ENCODE data around the gene NKIRAS1. TPM values are rescaled to one million over a fixed set of nuclear protein-coding genes. Genes with fewer than 3 reads are reported as not detected.
"Not testable (repeated sequence)": the region's sequence is repeated elsewhere in the genome, so short reads cannot be mapped to it uniquely, and the experiment has no call there.

Gene NKIRAS1
- total RNA-seq, 1 donor from 2014 or later: 1.6 TPM

DNA sequence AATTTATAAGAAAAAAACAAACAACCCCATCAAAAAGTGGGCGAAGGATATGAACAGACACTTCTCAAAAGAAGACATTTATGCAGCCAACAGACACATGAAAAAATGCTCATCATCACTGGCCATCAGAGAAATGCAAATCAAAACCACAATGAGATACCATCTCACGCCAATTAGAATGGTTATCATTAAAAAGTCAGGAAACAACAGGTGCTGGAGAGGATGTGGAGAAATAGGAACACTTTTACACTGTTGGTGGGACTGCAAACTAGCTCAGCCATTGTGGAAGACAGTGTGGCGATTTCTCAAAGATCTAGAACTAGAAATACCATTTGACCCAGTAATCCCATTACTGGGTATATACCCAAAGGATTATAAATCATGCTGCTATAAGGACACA is 4.5 kb downstream of the NKIRAS1 start:
- intact Hi-C loops (cut with micrococcal nuclease): loop anchor here (10.0 kb wide), 1 partner anchor 1752 kb away; the partner anchor contains the start of gene TOP2B

DNA sequence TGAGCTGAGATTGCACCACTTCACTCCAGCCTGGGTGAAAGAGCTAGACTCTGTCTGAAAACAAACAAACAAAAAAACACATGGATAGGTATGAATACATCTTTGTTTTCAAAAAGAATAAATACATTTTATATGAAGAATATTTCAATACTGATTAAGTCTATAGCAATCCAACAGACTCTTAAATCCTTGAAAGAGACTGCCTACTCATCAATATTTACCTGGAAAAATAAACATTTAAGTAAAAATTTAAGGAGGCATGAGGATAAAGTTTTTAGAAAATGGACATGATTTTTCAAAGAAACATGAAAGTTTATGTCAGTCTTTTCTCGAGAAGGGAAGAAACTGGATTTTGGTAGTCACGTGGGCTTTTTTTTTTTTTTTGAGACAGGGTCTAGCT is 5.4 kb downstream of the NKIRAS1 start:
- intact Hi-C loops (cut with micrococcal nuclease): loop anchor here (10.0 kb wide), 1 partner anchor 1753 kb away; the partner anchor contains the start of gene TOP2B

DNA sequence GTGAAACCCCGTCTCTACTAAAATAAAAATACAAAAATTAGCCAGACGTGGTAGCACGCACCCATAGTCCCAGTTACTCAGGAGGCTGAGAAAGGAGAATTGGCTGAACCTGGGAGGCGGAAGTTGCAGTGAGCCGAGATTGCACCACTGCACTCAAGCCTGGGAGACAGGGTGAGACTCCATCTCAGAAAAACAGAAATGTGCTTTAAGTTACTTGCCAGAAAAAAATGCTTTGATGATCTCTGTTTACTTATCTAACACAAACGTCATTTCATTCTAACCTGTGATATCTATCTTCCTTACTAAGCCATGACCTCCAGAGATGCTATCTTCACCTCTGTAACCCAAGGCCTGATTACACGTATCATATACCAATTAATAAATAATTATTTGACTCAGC is 7.4 kb downstream of the NKIRAS1 start:
- intact Hi-C loops (cut with micrococcal nuclease): no loop called here

DNA sequence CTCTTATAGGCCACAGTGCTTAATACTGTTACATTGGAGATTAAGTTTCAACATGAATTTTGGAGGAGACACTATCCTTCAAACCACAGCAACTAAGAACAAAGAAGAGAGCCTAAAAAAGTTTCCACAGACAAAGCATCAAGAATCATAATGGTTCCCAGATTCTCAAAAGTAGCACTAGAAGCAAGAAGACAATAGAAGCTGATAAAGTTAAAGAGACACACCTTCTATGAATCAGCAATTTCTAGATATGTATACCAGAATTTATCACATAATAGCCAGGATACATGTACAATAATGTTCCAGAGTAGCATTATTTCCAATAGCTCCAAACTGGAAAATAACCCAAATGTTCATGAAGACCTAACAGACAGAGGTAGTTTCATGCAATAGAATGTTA is 12.2 kb downstream of the NKIRAS1 start:
- intact Hi-C loops (cut with micrococcal nuclease): loop anchor here (5.0 kb wide), 1 partner anchor 92 kb away; no protein-coding TSS in a partner anchor

DNA sequence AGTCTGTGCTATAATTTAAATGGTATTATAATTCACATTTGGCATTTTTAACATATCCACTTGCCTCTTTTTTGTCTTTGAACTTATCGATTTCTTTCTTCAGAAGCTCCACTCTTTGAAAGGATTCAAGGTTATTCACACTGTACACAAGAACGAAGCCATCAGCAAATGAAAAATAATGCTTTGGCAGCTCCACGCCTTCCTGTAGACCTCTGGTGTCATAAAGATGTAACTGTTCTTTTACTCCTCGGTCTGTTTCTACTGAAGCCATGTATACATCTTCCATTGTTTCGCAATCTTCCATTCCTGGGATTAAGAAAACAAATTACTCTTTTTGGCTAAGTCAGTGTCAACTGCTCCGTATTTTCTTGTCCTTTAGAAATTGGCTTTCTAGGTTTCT is 16.0 kb downstream of the NKIRAS1 start:
- intact Hi-C loops (cut with micrococcal nuclease): loop anchor here (5.0 kb wide), 1 partner anchor 88 kb away; no protein-coding TSS in a partner anchor

DNA sequence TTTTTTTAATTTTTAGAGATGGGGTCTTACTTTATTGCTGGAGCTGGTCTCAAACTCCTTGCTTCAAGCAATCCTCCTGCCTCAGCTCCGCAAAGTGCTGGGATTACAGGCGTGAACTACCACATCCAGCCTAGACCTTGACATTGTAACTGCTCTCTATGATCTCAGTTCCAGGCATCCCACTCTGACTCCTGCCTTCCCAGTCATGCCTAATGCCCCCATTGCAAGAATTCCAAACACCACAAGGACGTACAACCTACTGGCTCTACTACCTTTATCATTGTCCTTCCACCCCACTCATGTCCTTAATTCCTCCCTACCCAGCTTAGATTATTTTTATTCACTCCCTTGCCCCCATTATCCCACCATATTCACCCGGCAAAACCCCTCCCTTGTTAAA is 21.6 kb downstream of the NKIRAS1 start:
- intact Hi-C loops (cut with micrococcal nuclease): no loop called here

DNA sequence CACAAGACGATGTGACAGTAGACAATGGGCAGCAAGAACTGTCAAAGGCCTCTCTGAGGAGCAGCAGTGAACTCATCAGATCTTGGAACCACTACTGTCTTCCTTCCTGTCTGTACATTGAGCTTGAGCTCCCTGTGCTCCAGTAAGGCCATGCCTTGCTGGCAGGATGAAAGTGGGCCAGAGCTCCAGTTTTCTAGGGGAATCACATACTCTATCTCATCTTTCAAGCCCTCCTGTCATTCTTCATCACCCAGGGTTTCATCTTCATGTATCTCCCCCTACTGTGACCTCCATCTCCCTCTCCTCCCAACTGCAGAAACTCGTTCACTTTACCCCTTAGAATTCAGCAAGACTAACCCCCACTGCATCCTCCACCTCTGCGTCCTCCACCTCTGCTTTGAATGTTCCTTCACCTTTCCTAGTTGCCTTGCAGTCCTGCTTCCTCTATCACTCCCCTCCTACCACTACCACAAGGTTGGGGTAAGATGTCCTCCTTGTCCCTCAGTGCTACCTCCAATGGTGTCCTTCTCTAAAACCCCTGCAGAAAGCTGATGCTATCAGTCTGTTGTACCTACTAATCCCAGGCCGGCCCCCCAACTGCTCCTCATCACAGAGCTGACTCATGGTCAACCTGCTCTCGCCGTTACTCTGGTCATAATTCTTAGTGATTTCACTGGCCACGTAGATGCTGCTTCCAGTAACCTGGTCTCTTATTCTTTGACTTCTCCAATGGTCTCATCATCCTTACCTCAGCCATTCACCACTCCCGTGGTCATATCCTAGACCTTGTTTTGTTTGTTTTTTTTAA is 22.3 kb downstream of the NKIRAS1 start:
- intact Hi-C loops (cut with micrococcal nuclease): no loop called here

DNA sequence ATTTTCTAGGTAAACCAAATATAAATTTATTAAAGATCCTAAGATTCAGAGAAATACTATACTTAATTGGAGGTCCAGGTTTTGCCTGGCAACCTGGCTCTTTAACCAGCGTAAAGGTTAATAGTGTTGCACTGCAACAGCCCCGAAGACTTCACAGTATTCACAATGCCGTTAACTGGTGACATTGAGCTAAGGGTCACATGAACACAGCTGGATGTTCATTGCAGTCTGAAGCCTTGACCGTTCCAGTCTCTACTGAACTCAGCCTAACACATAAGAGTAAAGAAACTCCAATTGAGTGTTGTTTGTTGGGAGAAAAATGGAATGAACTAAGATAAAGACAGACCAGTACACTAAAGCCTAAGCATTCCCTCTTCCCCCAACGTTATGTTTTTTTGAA is 26.8 kb downstream of the NKIRAS1 start:
- intact Hi-C loops (cut with micrococcal nuclease): loop anchor here (5.0 kb wide), 1 partner anchor 112 kb away; no protein-coding TSS in a partner anchor

DNA sequence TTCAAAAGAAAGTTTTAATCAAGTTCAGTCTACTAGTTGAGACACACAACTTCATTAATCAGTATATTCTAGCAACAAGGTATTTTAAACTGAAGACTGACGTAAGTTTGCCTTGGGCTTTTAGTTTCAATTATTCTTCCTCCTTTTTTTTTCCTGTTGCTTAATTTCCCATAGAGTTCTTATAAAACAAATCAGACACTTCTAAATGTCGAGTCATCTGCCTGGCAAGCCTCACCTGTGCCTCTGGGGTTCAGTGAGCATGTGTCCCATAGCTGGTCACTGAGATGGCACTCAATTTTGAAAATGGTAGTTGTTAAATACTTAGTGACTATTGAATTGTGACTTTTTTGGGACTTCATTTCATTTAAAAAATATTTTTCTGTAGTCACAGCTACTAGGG is 27.4 kb downstream of the NKIRAS1 start:
- intact Hi-C loops (cut with micrococcal nuclease): loop anchor here (5.0 kb wide), 1 partner anchor 113 kb away; no protein-coding TSS in a partner anchor

DNA sequence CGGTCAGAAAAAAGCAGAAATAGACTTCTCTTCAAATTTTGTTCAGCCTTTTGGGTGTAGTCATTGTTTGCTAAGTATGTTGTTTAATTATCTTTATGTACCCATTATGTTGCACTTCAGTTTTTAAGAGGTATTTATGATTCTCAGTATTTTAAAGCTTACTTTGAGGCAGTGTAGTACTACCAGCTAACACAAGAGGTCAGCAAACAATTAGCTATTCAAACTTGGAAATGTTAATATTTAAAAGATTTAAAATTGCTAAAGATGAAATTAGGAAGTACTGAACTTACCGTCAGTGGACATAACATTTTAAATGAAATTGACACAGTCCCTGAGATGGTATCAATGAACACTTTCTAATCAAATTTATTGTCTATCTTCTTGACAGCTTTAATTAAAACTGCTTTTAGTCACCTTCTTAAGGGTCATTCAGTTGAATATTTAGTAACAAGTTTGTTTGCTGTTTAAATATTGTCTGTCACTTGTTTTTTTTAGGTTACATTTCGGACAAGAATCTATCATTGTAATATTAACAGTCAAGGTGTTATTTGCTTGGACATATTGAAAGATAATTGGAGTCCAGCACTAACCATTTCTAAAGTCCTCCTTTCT is 28.1 kb downstream of the NKIRAS1 start:
- intact Hi-C loops (cut with micrococcal nuclease): loop anchor here (1.0 to 5.0 kb wide), 2 partner anchors 28 to 114 kb away; partner anchors contain the start of gene NKIRAS1

DNA sequence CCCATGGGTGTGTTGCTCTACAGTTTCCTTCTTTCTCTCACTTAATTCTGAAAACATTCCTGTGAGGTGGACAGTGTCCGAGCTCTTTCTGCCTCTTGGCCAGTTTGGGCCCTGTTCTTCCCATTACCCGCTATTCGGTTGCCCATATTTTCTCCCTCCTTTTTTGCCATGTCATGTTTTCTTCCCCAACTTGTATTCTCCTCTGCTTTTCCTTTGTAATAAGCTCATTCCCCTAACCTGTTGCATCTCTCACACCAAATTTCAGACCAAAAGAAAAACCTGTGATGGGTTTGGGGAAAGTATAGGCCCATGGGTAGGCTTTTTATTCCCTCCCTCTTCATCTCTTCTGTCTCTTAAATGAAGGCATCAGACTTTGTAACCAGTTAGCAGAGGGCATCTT is 30.5 kb downstream of the NKIRAS1 start:
- intact Hi-C loops (cut with micrococcal nuclease): loop anchor here (5.0 kb wide), 1 partner anchor 116 kb away; no protein-coding TSS in a partner anchor

DNA sequence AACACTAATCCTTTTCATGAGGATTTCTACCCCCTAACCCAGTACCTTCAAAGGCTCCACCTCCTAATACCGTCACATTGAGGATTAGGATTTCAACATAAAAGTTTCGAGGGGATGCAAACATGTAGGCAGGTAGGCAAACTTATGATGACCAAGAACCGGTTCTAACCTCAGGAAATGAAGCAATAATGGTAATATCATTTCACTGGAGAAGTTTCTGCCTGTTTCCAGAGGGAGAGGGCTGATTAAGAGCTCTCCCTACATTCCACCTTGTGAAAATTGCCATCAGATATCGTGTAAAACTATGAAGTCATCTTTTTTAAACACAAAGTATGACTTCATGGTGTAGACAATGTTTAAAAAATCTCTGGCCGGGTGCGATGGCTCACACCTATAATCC is 31.6 kb downstream of the NKIRAS1 start:
- intact Hi-C loops (cut with micrococcal nuclease): loop anchor here (5.0 kb wide), 1 partner anchor 117 kb away; no protein-coding TSS in a partner anchor

DNA sequence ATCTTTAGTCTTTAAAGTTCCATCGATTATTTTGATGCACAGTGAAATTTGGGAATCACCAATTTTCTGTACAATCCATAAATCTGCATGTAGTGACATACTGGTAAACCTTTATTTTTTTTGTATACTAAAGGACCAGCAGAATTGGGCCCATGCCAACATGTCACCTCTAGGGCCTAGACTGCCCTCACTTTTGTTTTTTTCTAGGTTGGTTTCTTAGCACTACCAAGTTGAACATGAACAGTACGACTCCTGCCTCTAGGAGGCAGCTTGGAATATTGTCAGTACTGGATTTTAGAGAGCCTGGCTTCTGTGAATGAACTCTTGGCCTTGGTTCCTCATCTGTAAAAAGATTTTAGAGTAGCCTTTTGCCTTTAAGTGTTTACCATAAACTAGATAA is 32.3 kb downstream of the NKIRAS1 start:
- intact Hi-C loops (cut with micrococcal nuclease): no loop called here

DNA sequence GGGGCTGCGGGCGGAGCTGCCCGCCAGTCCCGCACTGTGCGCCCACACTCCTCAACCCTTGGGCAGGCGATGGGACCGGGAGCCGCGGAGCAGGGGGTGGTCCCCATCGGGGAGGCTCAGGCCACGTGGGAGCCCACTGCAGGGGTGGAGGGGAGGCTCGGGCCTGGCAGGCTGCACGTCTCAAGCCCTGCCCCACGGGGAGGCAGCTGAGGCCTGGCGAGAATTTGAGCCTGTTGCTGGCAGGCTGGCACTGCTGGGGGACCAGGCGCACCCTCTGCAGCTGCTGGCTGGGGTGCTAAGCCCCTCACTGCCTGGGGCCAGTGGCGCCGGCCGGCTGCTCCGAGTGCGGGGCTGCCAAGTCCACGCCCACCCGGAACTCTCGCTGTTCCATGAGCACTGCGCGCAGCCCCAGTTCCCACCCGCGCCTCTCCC is 34.3 kb downstream of the NKIRAS1 start:
- intact Hi-C loops (cut with micrococcal nuclease): no loop called here

DNA sequence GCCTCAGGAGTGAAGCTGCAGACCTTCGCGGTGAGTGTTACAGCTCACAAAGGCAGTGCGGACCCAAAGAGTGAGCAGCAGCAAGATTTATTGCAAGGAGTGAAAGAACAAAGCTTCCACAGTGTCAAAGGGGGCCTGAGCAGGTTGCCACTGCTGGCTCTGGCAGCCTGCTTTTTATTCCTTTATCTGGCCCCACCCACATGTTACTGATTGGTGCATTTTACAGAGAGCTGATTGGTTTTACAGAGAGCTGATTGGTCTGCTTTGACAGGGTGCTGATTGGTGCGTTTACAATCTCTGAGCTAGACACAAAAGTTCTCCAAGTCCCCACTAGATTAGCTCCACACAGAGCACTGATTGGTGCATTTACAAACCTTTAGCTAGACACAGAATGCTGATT is 34.8 kb downstream of the NKIRAS1 start:
- intact Hi-C loops (cut with micrococcal nuclease): not testable (repeated sequence)

DNA sequence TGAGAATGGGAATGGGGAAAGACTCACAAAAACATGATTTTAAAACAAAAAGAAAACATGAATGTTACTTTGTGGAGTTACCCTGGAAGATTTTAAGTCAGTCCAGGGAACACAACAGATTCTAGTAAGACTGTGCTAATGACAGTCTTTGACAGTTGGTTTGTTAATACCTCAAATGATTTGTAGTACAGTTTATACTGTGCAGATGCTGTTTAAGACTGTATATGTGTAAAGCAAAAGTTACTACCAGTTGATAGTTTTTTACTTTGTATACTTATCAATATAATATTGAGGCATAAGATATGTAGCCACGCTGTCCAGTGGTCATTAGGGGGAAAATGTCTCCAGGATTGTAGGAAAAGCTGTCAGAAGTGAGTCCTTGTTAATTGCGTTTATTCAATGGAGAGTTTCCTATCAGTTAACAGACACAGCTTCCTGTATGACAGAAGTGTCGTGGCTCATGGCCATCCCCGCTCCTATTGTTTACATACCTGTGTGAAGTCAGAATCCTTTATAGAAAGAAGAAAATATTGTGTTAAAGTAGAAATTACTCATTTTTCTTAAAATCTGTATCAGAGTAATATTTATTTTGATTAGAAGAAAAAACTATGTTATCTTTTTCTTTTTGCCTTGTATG is 36.0 kb downstream of the NKIRAS1 start:
- intact Hi-C loops (cut with micrococcal nuclease): no loop called here

DNA sequence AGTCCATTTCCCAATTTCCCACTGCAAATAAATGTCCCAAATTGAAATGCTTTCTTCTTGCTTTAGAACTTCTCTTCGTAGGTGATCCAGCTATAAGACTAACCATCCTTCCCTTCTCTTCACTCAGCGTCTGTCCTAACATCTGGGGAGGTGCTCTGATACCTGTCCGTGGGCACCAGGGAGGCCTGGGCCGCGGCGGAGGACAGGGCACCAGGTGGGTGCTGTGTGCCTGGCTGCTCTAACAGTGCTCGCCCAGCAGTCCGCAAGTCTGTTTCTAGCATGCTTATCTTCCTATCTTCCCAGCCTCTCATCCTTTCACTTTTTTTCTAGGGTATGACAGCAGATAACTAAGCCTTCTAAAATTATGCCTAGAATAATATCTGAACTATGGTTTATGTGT is 37.3 kb downstream of the NKIRAS1 start:
- intact Hi-C loops (cut with micrococcal nuclease): no loop called here

DNA sequence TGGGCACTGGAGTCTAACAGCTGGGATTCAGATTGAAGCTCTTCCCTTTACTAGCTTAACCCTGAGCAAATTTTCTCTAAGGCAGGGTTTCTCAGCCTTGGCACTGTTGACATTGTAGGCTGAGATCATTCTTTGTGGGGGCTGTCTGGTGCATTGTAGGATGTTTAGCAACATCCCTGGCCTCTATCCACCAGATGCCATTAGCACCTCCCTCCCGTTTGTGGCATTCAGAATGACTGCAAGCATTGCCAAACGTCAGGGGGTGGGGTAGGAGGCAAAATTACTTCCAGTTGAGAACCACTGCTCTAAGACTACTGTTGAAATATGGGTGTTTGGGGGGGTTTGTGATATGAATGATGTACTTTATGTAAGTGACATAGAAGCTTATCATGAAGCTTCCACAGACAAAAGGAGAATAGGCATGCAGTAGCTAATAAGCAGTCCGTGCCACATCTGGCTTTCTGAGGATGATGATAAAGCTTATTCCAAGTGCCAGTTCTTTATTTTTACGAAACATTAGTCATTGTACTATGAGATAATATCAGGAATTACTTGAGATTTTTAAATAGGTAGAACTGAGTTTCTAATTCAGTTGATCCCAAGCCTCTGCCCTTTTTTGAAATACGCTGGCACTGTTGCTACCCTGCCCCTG is 39.3 kb downstream of the NKIRAS1 start:
- intact Hi-C loops (cut with micrococcal nuclease): no loop called here

DNA sequence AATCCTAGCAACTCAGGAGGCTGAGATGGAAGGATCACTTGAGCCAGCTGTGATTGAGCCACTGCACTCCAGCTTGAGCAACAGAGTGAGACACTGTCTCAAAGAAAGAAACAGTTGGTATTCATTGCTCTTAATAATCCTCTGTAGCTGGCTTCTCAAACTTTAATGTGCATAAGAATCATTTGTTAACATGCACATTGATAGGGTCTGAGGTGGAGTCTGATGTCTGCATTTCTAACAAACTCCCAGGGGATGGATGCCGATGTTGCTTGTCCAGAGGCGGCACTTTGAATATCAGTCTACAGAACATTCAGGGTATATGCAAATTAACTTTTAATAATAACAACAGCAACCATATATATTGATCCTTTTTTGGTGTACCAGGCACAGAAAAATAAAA is 39.9 kb downstream of the NKIRAS1 start:
- intact Hi-C loops (cut with micrococcal nuclease): no loop called here

DNA sequence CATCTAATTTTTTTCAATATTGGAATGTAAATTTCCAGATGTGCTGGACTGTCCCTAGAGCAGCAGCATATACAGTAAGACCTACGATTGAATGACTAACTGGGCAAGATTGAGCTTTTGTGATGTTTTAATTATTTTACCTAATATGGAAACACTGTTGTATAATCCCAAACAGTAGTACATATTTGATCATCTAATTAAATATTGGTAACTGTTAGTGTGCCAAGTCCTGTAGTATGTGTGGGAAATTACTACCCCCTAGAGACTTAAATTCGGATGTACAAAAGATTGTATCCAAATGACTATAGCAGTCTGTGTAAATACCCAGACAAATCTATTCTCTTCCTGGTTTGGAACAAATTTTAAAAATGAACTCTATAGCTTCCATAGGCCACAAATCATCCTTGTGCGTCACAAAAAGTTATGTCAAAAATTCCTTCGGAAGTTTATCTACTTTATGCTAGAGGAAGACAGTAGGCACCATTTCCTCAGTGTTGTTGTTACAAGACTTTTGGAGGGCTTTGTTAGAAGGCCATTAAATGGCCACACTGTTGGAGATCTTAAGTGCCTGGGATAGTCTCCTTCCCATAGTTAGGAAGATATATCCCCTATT is 41.6 kb downstream of the NKIRAS1 start:
- intact Hi-C loops (cut with micrococcal nuclease): no loop called here

Data from T-helper 2 cell treated with Interferon-gamma antibody and Interleukin-4, amounts not matched to agents 100 ng/mL and 5 ng/mL, for 36 hours (primary cell).